AG10803 (cell line): ENCODE data around the gene GATA5.

Source experiments
- DNase-seq: peaks from one replicate; pipeline ENCODE4 v3.0.0; 2010; ENCODE audit warnings: low read depth
- H3K4me3 ChIP-seq: 2 replicates; pipeline ENCODE4 v1.5.1; 2011; ENCODE audit warnings: mild to moderate bottlenecking, low read length, control low read depth
- TF ChIP-seq, protein P1 (sequence below): conservative IDR thresholded peaks from 2 replicates; pipeline ENCODE4 v1.5.1; 2011; ENCODE audit warnings: mild to moderate bottlenecking, low read length, control low read depth, inconsistent platforms

GATA5 gene

DNA sequence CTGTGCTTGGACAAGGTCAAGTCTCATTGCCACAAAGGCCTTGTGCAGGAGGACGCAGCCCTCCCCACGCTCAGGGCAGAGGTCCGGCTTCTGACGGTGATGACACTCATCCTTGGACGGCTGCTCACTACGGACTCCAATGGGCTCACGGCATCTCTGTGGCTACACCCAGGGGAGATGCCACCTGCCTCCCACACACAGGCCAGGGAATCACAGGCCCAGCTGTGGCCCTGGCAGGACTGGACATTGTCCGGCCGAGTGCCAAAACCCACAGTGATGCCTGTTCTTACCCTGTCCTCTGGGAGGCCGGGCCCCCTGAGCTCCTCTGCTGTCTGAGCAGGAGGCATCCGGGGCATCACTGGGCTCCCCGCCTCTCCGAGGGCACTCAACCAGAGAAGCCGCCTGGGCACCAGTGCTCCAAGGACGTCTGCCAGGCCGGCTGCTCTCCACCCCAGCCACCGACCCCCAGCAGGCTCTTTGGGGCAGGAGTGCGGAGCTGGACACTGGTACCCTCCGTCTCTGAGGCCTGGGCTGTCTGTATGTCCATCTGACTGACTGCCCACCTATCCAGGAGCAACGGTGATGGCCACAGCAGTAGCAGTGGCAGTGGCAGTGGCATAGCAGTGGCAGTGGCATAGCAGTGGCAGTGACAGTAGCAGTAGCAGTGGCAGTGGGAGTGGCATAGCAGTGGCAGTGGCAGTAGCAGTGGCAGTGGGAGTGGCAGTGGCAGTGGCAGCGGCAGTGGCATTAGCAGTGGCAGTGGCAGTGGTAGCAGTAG lies 50.3 kb downstream of the GATA5 start:
- H3K4me3 ChIP-seq, result no peak overlapping the region
- TF ChIP-seq, protein P1, sequence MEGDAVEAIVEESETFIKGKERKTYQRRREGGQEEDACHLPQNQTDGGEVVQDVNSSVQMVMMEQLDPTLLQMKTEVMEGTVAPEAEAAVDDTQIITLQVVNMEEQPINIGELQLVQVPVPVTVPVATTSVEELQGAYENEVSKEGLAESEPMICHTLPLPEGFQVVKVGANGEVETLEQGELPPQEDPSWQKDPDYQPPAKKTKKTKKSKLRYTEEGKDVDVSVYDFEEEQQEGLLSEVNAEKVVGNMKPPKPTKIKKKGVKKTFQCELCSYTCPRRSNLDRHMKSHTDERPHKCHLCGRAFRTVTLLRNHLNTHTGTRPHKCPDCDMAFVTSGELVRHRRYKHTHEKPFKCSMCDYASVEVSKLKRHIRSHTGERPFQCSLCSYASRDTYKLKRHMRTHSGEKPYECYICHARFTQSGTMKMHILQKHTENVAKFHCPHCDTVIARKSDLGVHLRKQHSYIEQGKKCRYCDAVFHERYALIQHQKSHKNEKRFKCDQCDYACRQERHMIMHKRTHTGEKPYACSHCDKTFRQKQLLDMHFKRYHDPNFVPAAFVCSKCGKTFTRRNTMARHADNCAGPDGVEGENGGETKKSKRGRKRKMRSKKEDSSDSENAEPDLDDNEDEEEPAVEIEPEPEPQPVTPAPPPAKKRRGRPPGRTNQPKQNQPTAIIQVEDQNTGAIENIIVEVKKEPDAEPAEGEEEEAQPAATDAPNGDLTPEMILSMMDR, result no peak
- no peak for DNase-seq

DNA sequence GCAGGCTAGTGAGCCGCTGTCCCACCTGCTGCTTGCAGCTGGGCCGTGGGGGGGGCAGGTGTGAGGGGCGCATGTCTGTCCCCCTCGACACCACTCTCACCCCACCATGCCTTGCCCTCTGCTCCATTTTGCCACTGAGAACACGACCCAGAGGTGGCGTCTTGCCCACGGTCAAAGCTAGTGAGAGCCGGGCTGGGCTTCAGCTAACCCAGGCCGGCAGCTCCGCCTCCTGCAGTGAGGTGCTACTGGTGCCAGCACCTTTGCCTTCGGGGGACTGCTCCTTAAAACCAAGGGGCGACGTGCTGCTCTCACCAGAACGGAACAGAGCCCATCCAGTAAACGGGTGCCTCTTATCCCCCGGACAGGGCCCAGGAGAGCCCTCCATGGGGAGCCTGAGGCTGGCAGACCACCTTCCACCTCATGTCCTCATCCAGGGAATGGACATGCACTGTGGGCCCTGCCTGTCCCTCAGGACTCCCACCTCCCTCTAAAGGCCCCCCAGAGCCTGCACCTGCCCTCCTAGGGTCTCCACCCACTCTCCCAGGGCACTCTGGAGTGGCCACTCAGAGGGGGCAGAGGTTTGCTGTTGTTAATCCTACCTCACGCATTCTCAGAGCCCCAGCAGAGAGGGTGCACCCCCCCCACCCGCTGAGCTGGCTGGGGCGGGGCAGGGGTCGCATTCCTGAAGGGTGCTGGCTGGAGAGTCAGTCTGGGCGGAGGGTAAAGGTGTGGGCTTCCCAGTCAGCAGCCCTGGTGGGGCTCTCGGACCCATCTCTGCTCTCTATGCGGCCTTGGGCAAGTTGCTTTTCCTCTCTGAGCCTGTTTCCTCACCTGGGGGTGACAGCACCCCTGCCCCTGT lies 51.3 kb downstream of the GATA5 start:
- TF ChIP-seq, protein P1, result no peak
- H3K4me3 ChIP-seq, result no peak overlapping the region
- no peak for DNase-seq

DNA sequence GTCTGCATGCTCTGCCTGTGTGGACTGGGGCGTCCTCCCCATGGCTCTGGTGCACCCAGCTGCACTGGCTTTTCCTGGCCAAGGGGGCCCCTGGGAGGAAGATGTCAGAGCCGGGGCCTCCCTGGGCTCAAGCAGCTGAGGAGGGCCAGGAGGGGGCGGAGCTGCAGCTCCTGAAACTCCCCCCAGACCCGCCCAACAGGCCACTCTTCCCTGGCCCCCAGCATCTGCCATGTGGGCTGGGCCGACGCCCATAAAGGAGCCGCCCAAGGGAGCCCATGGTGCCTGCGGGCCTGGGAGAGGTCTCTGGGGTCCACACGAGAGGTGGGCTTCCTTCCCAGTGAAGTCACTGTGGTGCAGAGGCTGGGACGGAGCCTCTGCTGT lies 52.5 kb downstream of the GATA5 start:
- TF ChIP-seq, protein P1, result no peak
- no peak for DNase-seq
- H3K4me3 ChIP-seq, result no peak overlapping the region

DNA sequence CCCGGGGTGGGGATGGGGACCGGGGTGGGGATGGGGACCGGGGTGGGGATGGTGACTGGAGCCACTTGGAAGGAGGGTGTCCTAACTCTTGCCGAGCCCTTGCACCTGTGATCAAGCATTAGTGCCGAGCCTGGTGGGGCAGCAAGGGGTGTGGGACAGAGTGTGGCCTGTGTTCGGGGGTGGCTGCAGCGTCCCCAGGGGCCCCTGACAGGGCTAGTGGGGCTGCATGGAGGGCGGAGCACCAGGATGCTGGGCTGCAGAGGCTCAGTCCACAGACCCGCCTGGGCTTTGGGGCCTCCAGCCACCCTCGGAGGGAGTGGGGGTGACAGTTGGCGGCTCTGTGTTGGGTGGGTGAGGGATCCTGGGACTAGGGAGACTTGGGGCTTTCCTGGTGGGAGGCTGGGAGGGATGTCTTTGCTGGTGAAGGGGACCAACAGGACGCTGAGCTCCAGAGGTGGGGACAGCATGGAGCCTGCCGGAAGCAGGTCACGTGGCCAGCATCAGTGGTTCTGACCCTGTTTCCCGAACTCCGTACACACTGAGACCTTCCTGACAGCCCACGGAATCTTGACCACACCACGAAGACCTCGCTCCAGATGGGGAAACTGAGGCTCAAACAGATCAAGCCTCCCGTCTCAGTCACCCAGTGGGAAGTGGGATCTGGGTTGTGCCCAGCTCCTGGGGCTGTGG lies 53.0 kb downstream of the GATA5 start:
- DNase-seq, result no peak
- TF ChIP-seq, protein P1, result no peak
- H3K4me3 ChIP-seq, result no peak overlapping the region

DNA sequence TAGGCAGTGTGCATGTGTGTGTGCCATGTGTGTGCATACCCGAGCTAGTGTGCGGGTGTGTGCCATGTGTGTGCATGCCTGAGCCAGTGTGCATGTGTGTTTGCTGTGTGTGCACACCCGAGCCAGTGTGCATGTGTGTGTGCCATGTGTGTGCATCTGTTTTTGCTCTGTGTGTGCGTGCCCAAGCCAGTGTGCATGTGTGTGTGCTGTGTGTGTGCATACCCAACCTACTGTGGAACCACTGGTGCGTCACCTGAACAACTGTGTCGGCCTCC lies 54.1 kb downstream of the GATA5 start:
- TF ChIP-seq, protein P1, result no peak
- DNase-seq, result no peak
- H3K4me3 ChIP-seq, result no peak overlapping the region

DNA sequence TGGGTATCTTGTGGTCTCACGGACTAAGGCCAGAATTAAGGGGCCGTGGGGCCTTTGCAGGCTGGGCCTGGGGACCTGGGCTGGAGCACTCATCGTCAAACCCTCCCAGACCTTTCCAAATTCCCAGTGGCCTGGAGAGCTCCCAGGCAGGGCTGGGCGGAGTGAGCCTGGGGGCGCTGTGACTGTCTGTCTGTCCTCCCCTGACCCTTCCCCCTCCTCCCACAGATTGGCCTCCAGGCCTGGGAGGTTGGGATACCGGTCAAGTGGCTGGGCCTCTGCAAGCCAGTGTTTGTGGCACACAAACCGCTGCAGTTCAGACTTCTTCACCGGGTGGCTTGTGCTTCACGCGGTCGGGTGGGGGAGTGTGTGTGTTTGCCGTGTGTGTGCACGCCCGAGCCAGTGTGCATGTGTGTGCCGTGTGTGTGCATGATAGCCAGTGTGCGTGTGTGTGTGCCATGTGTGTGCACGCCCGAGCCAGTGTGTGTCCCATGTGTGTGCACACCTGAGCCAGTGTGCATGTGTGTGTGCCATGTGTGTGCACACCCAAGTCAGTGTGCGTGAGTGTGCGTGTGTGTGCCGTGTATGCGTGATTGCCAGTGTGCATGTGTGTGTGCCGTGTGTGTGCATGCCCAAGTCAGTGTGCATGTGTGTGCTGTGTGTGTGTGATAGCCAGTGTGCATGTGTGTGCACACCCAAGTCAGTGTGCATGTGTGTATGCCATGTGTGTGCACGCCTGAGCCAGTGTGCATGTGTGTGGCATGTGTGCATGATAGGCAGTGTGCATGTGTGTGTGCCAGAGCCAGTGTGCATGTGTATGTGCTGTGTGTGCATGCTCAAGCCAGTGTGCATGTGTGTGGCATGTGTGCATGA lies 54.7 kb downstream of the GATA5 start:
- TF ChIP-seq, protein P1, result no peak
- H3K4me3 ChIP-seq, result no peak overlapping the region
- DNase-seq, result no peak
